HCT116 (cell line): ENCODE measurements around the gene WASHC2A. TPM values are rescaled to one million over a fixed set of nuclear protein-coding genes. Genes with fewer than 3 reads are reported as not detected.
"Not testable (repeated sequence)": the region's sequence is repeated elsewhere in the genome, so short reads cannot be mapped to it uniquely, and the experiment has no call there.

Experiments used
- ATAC-seq: fragments of 200-7000 bp; cut with Tn5 transposase; 2 replicates; pipeline ENCODE4 v1.9.1; 2020; ENCODE audit warnings: mild to moderate bottlenecking, moderate library complexity
- BruUV-seq: library from RNA; stranded (reverse); fragments of 400-500 nt; replicated peaks from 2 replicates; lab custom pipeline; 2021; lab: Mats Ljungman, UMichigan
- CTCF ChIA-PET: fragments of 300-600 bp; sonication (Branson Sonifier 250); formaldehyde crosslinking; loops from one replicate; lab custom pipeline; 2021; ENCODE audit warnings: antibody characterized with exemption; lab: Charles Lee
- POLR2A ChIA-PET: fragments of 300-600, 350-600 bp; sonication (Branson Sonifier 250); formaldehyde crosslinking; loops from one replicate; lab custom pipeline; 2021; ENCODE audit warnings: antibody characterized with exemption; lab: Charles Lee
- RAD21 ChIA-PET, 2 experiments: fragments of 300-600 bp; sonication (Branson Sonifier 250); formaldehyde crosslinking; loops; one replicate each; lab custom pipeline; 2023; ENCODE audit warnings: low total read pairs in 2 of 2; ENCODE audit not compliant: uncharacterized antibody in 2 of 2, unreplicated experiment in 2 of 2, low non-redundant PET in 1 of 2; lab: Charles Lee
- DNase-seq: peaks from one replicate; pipeline ENCODE4 v3.0.0-alpha.2; 2010; ENCODE audit warnings: low read depth, low spot score
- H2AFZ ChIP-seq: fragments of 200-600 bp; shearing (Covaris generic), sonication (generic); 2 replicates; pipeline ENCODE4 v1.6.1; 2017; ENCODE audit warnings: low read depth, mixed run types, mixed read lengths, antibody characterized with exemption, low read length; ENCODE audit not compliant: poor library complexity, severe bottlenecking
- H3K27ac ChIP-seq: 2 replicates; pipeline ENCODE4 v1.5.1; 2012; ENCODE audit warnings: low read depth, low read length
- H3K27me3 ChIP-seq: fragments of 200-600 bp; sonication (generic); 2 replicates; pipeline ENCODE4 v1.6.1; 2016; ENCODE audit warnings: mixed run types, low read length, mixed read lengths; ENCODE audit not compliant: insufficient read depth
- H3K36me3 ChIP-seq, 2 experiments: fragments of 200-500 bp in 1 of 2; fragments of 200-600 bp in 1 of 2; sonication (Bioruptor generic) in 1 of 2; sonication (generic) in 1 of 2; 2 replicates each; pipeline versions ENCODE4 v1.5.1 to v1.6.1; 2014 to 2016; ENCODE audit warnings: low read length in 2 of 2, inconsistent platforms in 1 of 2, mixed read lengths in 1 of 2, mixed run types in 1 of 2; ENCODE audit not compliant: insufficient read depth in 2 of 2, control insufficient read depth in 1 of 2
- H3K4me1 ChIP-seq, 2 experiments: fragments of 200-600 bp in 1 of 2; sonication (generic) in 1 of 2; 2 replicates each; pipeline versions ENCODE4 v1.5.1 to v1.6.1; 2012 to 2017; ENCODE audit warnings: low read length in 2 of 2, inconsistent platforms in 1 of 2, mild to moderate bottlenecking in 1 of 2, mixed read lengths in 1 of 2, mixed run types in 1 of 2, moderate library complexity in 1 of 2; ENCODE audit not compliant: insufficient read depth in 2 of 2, control insufficient read depth in 1 of 2
- H3K4me2 ChIP-seq: fragments of 200-600 bp; sonication (generic); 2 replicates; pipeline ENCODE4 v1.6.1; 2017; ENCODE audit warnings: mixed run types, low read length, mixed read lengths
- H3K4me3 ChIP-seq, 2 experiments: fragments of 200-600 bp in 1 of 2; sonication (generic) in 1 of 2; replicated peaks in 1 of 2; 2 replicates each; pipeline ENCODE4 v1.5.1; 2011 to 2016; ENCODE audit warnings: low read length in 2 of 2, control low read depth in 1 of 2, low read depth in 1 of 2, mild to moderate bottlenecking in 1 of 2, mixed read lengths in 1 of 2, mixed run types in 1 of 2
- H3K79me2 ChIP-seq: fragments of 200-600 bp; sonication (generic); 2 replicates; pipeline ENCODE4 v1.6.1; 2017; ENCODE audit warnings: mild to moderate bottlenecking, mixed run types, low read length, moderate library complexity, mixed read lengths; ENCODE audit not compliant: insufficient read depth
- H3K9ac ChIP-seq: fragments of 200-600 bp; sonication (generic); 2 replicates; pipeline ENCODE4 v1.6.1; 2016; ENCODE audit warnings: low read length, mixed read lengths
- H3K9me2 ChIP-seq: fragments of 200-600 bp; sonication (generic), shearing (Covaris generic); 2 replicates; pipeline ENCODE4 v1.6.1; 2017; ENCODE audit warnings: mixed run types, mild to moderate bottlenecking, moderate library complexity; ENCODE audit not compliant: insufficient read depth
- H3K9me3 ChIP-seq, 2 experiments: fragments of 200-500 bp in 1 of 2; fragments of 200-600 bp in 1 of 2; sonication (Bioruptor generic) in 1 of 2; sonication (generic) in 1 of 2; 2 replicates each; pipeline ENCODE4 v1.6.1; 2014 to 2017; ENCODE audit warnings: low read length in 2 of 2, mixed read lengths in 2 of 2, inconsistent platforms in 1 of 2, low read depth in 1 of 2, mild to moderate bottlenecking in 1 of 2, mixed run types in 1 of 2, moderate library complexity in 1 of 2; ENCODE audit not compliant: control insufficient read depth in 1 of 2, insufficient read depth in 1 of 2
- H4K20me1 ChIP-seq: fragments of 200-600 bp; sonication (generic), shearing (Covaris generic); 2 replicates; pipeline ENCODE4 v1.6.1; 2017; ENCODE audit warnings: mixed run types, mild to moderate bottlenecking, moderate library complexity; ENCODE audit not compliant: insufficient read depth
- intact Hi-C: fragments of 100-400 bp; cut with micrococcal nuclease; formaldehyde crosslinking; loops from 2 replicates; pipeline ENCODE4 v1.10.0; 2022
- total RNA-seq: library from RNA; stranded (reverse); gene quantifications from one replicate; pipeline ENCODE4 v1.2.1, GENCODE V29; 2021; ENCODE audit not compliant: unreplicated experiment

Gene WASHC2A
- total RNA-seq, 1 experiment from 2014 or later: 19.2 TPM

DNA sequence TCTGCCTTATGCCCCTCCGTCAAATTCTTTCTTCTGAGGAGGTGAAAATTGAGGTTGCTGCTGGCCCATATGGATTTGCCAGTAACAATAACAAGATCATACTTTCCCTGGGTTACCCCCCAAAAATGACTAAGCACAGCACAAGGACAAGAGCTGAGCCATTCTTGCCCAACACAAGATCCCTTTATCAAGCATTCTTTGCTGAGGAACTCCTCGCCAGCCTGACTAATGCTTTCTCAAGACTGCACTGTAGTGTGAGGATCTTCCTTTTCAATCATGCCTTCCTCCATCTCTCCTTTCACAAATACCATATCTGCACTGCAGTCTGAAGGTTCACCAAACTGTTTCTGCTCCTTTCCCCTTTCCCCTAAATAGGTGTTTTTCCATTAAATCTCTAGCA, 92.1 kb downstream of the WASHC2A start:
- DNase-seq, H3K4me3 ChIP-seq, H2AFZ ChIP-seq, RAD21 ChIA-PET, H4K20me1 ChIP-seq, H3K9me2 ChIP-seq, CTCF ChIA-PET, POLR2A ChIA-PET, H3K27ac ChIP-seq, ATAC-seq, H3K4me1 ChIP-seq, H3K9me3 ChIP-seq, H3K36me3 ChIP-seq, H3K4me2 ChIP-seq, H3K79me2 ChIP-seq, H3K9ac ChIP-seq, intact Hi-C loops, BruUV-seq, H3K27me3 ChIP-seq: not testable (repeated sequence)

DNA sequence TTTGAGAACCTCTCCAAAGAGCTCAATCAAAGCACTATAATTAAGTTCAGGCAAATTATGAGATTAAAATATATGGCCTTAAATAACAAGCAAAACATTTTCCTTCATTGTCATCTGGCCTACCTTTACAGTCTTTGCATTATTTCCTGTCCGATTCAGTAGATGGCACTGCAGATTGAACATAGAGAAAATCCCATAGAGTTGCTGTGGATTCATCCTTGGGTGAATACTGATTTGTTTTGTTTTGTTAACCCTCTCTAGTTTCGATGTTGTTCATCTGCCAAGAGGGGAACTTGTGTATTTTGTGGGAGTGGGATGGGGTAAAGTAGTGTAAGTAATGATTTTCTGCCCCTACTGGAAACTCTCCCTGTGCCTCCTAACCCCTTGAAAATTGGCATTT, 97.3 kb downstream of the WASHC2A start:
- H3K9me3 ChIP-seq, H3K4me3 ChIP-seq, H4K20me1 ChIP-seq, H3K9me2 ChIP-seq, H3K9ac ChIP-seq, CTCF ChIA-PET, BruUV-seq, H3K4me1 ChIP-seq, H3K27ac ChIP-seq, H2AFZ ChIP-seq, DNase-seq, H3K27me3 ChIP-seq, RAD21 ChIA-PET, intact Hi-C loops, POLR2A ChIA-PET, H3K36me3 ChIP-seq, H3K79me2 ChIP-seq, H3K4me2 ChIP-seq: not testable (repeated sequence)
- peak; percentile 60 for ATAC-seq

DNA sequence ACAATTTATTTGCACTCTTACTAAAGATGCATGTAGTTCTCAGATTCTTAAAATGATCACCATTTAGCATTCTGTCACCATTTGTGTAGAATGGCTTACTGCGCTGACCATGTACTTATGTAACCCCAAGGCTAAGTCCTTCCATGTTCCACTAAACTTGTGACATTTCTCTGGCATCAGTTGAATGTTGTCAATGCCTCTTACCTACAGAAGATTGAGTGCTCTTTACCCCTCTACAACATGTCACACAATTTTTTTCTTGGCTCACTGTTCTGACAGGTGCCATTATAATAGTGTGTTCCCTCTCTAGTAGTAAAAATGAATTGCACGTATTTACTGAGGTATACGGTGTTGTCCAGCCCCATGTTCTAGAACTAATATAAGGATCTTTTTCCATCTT, 100.1 kb downstream of the WASHC2A start:
- CTCF ChIA-PET, BruUV-seq, H3K4me1 ChIP-seq, H3K4me2 ChIP-seq, H4K20me1 ChIP-seq, H3K27ac ChIP-seq, H3K36me3 ChIP-seq, ATAC-seq, H3K9me2 ChIP-seq, H3K4me3 ChIP-seq, RAD21 ChIA-PET, H3K9me3 ChIP-seq, DNase-seq, H3K27me3 ChIP-seq, H3K9ac ChIP-seq, POLR2A ChIA-PET, H2AFZ ChIP-seq, H3K79me2 ChIP-seq, intact Hi-C loops: not testable (repeated sequence)
